ENCODE results near the gene GHSR.

- TF ChIP-seq, protein P1, sequence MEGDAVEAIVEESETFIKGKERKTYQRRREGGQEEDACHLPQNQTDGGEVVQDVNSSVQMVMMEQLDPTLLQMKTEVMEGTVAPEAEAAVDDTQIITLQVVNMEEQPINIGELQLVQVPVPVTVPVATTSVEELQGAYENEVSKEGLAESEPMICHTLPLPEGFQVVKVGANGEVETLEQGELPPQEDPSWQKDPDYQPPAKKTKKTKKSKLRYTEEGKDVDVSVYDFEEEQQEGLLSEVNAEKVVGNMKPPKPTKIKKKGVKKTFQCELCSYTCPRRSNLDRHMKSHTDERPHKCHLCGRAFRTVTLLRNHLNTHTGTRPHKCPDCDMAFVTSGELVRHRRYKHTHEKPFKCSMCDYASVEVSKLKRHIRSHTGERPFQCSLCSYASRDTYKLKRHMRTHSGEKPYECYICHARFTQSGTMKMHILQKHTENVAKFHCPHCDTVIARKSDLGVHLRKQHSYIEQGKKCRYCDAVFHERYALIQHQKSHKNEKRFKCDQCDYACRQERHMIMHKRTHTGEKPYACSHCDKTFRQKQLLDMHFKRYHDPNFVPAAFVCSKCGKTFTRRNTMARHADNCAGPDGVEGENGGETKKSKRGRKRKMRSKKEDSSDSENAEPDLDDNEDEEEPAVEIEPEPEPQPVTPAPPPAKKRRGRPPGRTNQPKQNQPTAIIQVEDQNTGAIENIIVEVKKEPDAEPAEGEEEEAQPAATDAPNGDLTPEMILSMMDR (IDR thresholded peaks at IDR 0.05): no peak
- TF ChIP-seq POLR2A (IDR thresholded peaks at IDR 0.05): no peak
- no peak for TF ChIP-seq POLR2AphosphoS5 (IDR thresholded peaks at IDR 0.05)
- TF ChIP-seq EP300 (IDR thresholded peaks at IDR 0.05): no peak
Observed at GRCh38 chr3:172397716-172398405, 50.4 kb downstream of the GHSR start.

Measured in upper lobe of left lung (tissue), 4 donors.